H1 (cell line): ENCODE measurements around the gene KDM4E.

ENCODE experiments used
- CTCF ChIP-seq, 3 experiments: IDR thresholded peaks; 1 replicate in 2 of 3; 2 replicates in 1 of 3; pipeline versions ENCODE4 v1.5.1 to v1.6.1; 2011; ENCODE audit warnings: low read length in 3 of 3, mild to moderate bottlenecking in 3 of 3, inconsistent platforms in 2 of 3, low read depth in 1 of 3, moderate library complexity in 1 of 3; ENCODE audit not compliant: insufficient read depth in 1 of 3; ENCODE audit errors: control extremely low read depth in 1 of 3
- POLR2A ChIP-seq, 2 experiments: IDR thresholded peaks; 1 replicate in 1 of 2; 2 replicates in 1 of 2; pipeline ENCODE4 v1.6.1; 2011; ENCODE audit warnings: low read depth in 2 of 2, low read length in 2 of 2, mild to moderate bottlenecking in 2 of 2; ENCODE audit errors: control extremely low read depth in 1 of 2
- SIN3A ChIP-seq, 2 experiments: IDR thresholded peaks in 1 of 2; conservative IDR thresholded peaks in 1 of 2; 2 replicates each; pipeline ENCODE4 v1.6.1; 2011 to 2012; ENCODE audit warnings: low read length in 2 of 2, improper control_type of control experiment in 1 of 2, low read depth in 1 of 2, mild to moderate bottlenecking in 1 of 2

- TF ChIP-seq POLR2A (IDR thresholded peaks at IDR 0.05; ENCODE audit: control extremely low read depth in 1 of 2, low read depth in 2 of 2, low read length in 2 of 2) (no peak), SIN3A (conservative IDR thresholded peaks at IDR 0.05 in 1 of 2, IDR thresholded peaks at IDR 0.05 in 1 of 2; ENCODE audit: low read depth in 1 of 2, low read length in 2 of 2) (no peak), CTCF (IDR thresholded peaks at IDR 0.05; ENCODE audit: control extremely low read depth in 1 of 3, insufficient read depth in 1 of 3, low read depth in 1 of 3, low read length in 3 of 3) (no peak)
Measured at GRCh38 chr11:95016139-95016538, 8.9 kb upstream of the KDM4E start.
